ENCODE results near the gene ATRIP. TPM values are rescaled to one million over a fixed set of nuclear protein-coding genes. Genes with fewer than 3 reads are reported as not detected.

ATRIP gene
- total RNA-seq, 1 experiment from 2014 or later = 11.9 TPM

GRCh38 chr3:48411041-48411588 lies 35.4 kb upstream of the ATRIP start:
- ATAC-seq (no peak), DNase-seq (ENCODE audit: low read depth, low spot score) (no peak)
- intact Hi-C loops (cut with micrococcal nuclease; ENCODE audit: unreplicated experiment) = no loop called here
- in situ Hi-C loops (cut with HindIII; ENCODE audit: low pct_unique_long_range_greater_than_20kb, low sequenced_read_pairs) = no loop called here
- no TSS peak for BruUV-seq (replicated peaks)
- H3K4me1 ChIP-seq (ENCODE audit: control insufficient read depth, insufficient read depth, low read length) = no peaks in the 10 kb centered on the region
- H3K27me3 ChIP-seq (ENCODE audit: control insufficient read depth, insufficient read depth, low read length) = no peaks in the 10 kb centered on the region
- ChIA-PET CTCF (interaction anchor here (1.7 kb wide), 1 partner anchor 25 kb away, joined by 6 read pairs; no protein-coding TSS in a partner anchor), POLR2A (no interaction called here)
- TF ChIP-seq REST (IDR thresholded peaks at IDR 0.05; ENCODE audit: insufficient read depth in 1 of 2, low read depth in 2 of 2, low read length in 1 of 2) (no peak), CTCF (IDR thresholded peaks at IDR 0.05) (no peak), TCF7L2 (IDR thresholded peaks at IDR 0.05; ENCODE audit: low read depth, low read length) (no peak), POLR2AphosphoS5 (IDR thresholded peaks at IDR 0.05; ENCODE audit: low read depth, low read length) (no peak), SIN3A (IDR thresholded peaks at IDR 0.05; ENCODE audit: borderline replicate concordance, insufficient read depth, low read depth, low read length) (no peak)
- no peak overlapping the region for H3K4me3 ChIP-seq (ENCODE audit: low read depth in 2 of 2, low read length in 2 of 2)
- H3K27ac ChIP-seq (ENCODE audit: low read length) = no peak overlapping the region
- H3K9me3 ChIP-seq (ENCODE audit: control insufficient read depth, insufficient read depth, low read depth, low read length) = no peaks in the 10 kb centered on the region
- no peaks in the 10 kb centered on the region for H3K36me3 ChIP-seq (ENCODE audit: control insufficient read depth, insufficient read depth, low read length)

GRCh38 chr3:48411606-48412374 lies 34.7 kb upstream of the ATRIP start:
- BruUV-seq (replicated peaks) = no TSS peak
- no peaks in the 10 kb centered on the region for H3K4me1 ChIP-seq (ENCODE audit: control insufficient read depth, insufficient read depth, low read length)
- DNase-seq (ENCODE audit: low read depth, low spot score) = no peak
- H3K9me3 ChIP-seq (ENCODE audit: control insufficient read depth, insufficient read depth, low read depth, low read length) = no peaks in the 10 kb centered on the region
- no peak overlapping the region for H3K4me3 ChIP-seq (ENCODE audit: low read depth in 2 of 2, low read length in 2 of 2)
- POLR2A ChIA-PET = no interaction called here
- ATAC-seq = no peak
- H3K27ac ChIP-seq (ENCODE audit: low read length) = no peak overlapping the region
- in situ Hi-C loops (cut with HindIII; ENCODE audit: low pct_unique_long_range_greater_than_20kb, low sequenced_read_pairs) (no loop called here), intact Hi-C loops (cut with micrococcal nuclease; ENCODE audit: unreplicated experiment) (no loop called here)
- H3K27me3 ChIP-seq (ENCODE audit: control insufficient read depth, insufficient read depth, low read length) = no peaks in the 10 kb centered on the region
- TF ChIP-seq REST (IDR thresholded peaks at IDR 0.05; ENCODE audit: insufficient read depth in 1 of 2, low read depth in 2 of 2, low read length in 1 of 2) (no peak), SIN3A (IDR thresholded peaks at IDR 0.05; ENCODE audit: borderline replicate concordance, insufficient read depth, low read depth, low read length) (no peak), POLR2AphosphoS5 (IDR thresholded peaks at IDR 0.05; ENCODE audit: low read depth, low read length) (no peak), CTCF (IDR thresholded peaks at IDR 0.05) (no peak), TCF7L2 (IDR thresholded peaks at IDR 0.05; ENCODE audit: low read depth, low read length) (no peak)
- no peaks in the 10 kb centered on the region for H3K36me3 ChIP-seq (ENCODE audit: control insufficient read depth, insufficient read depth, low read length)
- CTCF ChIA-PET = interaction anchor here (1.7 kb wide), 1 partner anchor 24 kb away, joined by 6 read pairs; no protein-coding TSS in a partner anchor

Data from Panc1 (cell line).